HL-60 (cell line): ENCODE results near the gene TMEM190.

ENCODE experiments used
- DNase-seq, 2 experiments: peaks; one replicate each; pipeline ENCODE4 v3.0.0-alpha.2; 2010 to 2020; ENCODE audit warnings: low read depth in 1 of 2, low spot score in 1 of 2
- H3K27ac ChIP-seq: fragments of 250-450 bp; sonication (Bioruptor Pico); replicated peaks from 2 replicates; pipeline ENCODE4 v1.5.1; 2020; ENCODE audit warnings: mild to moderate bottlenecking, moderate library complexity
- H3K27me3 ChIP-seq: fragments of 250-450 bp; sonication (Bioruptor Pico); 2 replicates; pipeline ENCODE4 v1.5.1; 2021; ENCODE audit warnings: mild to moderate bottlenecking, moderate library complexity; ENCODE audit not compliant: insufficient read depth, poor library complexity, severe bottlenecking
- H3K4me3 ChIP-seq: replicated peaks from 2 replicates; pipeline ENCODE4 v1.5.1; 2011; ENCODE audit warnings: mild to moderate bottlenecking, control low read depth, low read length; ENCODE audit not compliant: insufficient read depth
- GABPA ChIP-seq: IDR thresholded peaks from 2 replicates; pipeline ENCODE4 v1.6.1; 2012; ENCODE audit warnings: low read depth
- POLR2AphosphoS5 ChIP-seq: IDR thresholded peaks from 2 replicates; pipeline ENCODE4 v1.6.1; 2012; ENCODE audit warnings: low read depth
- SPI1 ChIP-seq: IDR thresholded peaks from 2 replicates; pipeline ENCODE4 v1.6.1; 2012; ENCODE audit warnings: low read depth, mild to moderate bottlenecking, borderline replicate concordance
- TF ChIP-seq, protein P1 (sequence below): IDR thresholded peaks from 2 replicates; pipeline ENCODE4 v1.6.1; 2012; ENCODE audit warnings: low read depth; ENCODE audit not compliant: insufficient replicate concordance
- TF ChIP-seq, protein P2 (sequence below): IDR thresholded peaks from one replicate; pipeline ENCODE4 v1.5.1; 2011; ENCODE audit warnings: low read length, control low read depth, inconsistent platforms; ENCODE audit not compliant: insufficient read depth

Gene TMEM190

DNA sequence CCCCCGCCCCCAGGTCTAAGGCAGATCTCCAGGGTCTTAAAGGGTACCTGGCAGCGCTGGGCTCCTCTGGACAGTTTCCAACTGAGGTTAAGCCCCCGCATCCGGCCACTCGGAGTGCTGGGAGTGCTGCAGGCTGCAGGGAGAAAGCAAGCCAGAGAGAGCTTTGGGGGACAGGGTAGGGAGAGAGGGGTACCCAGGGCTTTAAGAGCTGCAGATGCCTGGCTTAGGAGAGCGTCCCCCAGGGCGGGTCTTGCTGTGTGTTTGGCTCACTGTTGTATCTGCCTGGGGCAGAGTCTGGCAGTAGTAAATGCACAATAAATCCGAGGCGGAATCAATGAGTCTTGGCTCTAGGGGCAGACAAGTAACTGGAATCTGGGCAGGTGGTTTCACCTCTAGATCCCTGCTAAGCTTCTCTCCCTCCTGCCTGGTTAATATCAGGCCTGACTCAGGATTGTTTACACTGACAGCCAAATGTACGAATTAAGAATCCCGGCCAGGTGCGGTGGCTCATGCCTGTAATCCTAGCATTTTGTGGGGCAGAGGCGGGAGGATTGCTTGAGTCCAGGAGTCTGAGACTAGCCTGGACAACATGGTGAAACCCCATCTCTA, 21.3 kb upstream of the TMEM190 start:
- Histone ChIP-seq H3K27ac (no peak overlapping the region), H3K4me3 (no peak overlapping the region), H3K27me3 (peaks cover 23% of the 10 kb centered on the region)
- TF ChIP-seq, protein P1, sequence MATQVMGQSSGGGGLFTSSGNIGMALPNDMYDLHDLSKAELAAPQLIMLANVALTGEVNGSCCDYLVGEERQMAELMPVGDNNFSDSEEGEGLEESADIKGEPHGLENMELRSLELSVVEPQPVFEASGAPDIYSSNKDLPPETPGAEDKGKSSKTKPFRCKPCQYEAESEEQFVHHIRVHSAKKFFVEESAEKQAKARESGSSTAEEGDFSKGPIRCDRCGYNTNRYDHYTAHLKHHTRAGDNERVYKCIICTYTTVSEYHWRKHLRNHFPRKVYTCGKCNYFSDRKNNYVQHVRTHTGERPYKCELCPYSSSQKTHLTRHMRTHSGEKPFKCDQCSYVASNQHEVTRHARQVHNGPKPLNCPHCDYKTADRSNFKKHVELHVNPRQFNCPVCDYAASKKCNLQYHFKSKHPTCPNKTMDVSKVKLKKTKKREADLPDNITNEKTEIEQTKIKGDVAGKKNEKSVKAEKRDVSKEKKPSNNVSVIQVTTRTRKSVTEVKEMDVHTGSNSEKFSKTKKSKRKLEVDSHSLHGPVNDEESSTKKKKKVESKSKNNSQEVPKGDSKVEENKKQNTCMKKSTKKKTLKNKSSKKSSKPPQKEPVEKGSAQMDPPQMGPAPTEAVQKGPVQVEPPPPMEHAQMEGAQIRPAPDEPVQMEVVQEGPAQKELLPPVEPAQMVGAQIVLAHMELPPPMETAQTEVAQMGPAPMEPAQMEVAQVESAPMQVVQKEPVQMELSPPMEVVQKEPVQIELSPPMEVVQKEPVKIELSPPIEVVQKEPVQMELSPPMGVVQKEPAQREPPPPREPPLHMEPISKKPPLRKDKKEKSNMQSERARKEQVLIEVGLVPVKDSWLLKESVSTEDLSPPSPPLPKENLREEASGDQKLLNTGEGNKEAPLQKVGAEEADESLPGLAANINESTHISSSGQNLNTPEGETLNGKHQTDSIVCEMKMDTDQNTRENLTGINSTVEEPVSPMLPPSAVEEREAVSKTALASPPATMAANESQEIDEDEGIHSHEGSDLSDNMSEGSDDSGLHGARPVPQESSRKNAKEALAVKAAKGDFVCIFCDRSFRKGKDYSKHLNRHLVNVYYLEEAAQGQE: no peak
- TF ChIP-seq, protein P2, sequence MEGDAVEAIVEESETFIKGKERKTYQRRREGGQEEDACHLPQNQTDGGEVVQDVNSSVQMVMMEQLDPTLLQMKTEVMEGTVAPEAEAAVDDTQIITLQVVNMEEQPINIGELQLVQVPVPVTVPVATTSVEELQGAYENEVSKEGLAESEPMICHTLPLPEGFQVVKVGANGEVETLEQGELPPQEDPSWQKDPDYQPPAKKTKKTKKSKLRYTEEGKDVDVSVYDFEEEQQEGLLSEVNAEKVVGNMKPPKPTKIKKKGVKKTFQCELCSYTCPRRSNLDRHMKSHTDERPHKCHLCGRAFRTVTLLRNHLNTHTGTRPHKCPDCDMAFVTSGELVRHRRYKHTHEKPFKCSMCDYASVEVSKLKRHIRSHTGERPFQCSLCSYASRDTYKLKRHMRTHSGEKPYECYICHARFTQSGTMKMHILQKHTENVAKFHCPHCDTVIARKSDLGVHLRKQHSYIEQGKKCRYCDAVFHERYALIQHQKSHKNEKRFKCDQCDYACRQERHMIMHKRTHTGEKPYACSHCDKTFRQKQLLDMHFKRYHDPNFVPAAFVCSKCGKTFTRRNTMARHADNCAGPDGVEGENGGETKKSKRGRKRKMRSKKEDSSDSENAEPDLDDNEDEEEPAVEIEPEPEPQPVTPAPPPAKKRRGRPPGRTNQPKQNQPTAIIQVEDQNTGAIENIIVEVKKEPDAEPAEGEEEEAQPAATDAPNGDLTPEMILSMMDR: no peak
- no peak for TF ChIP-seq GABPA
- TF ChIP-seq POLR2AphosphoS5: no peak
- TF ChIP-seq SPI1: no peak
- DNase-seq: no peak

DNA sequence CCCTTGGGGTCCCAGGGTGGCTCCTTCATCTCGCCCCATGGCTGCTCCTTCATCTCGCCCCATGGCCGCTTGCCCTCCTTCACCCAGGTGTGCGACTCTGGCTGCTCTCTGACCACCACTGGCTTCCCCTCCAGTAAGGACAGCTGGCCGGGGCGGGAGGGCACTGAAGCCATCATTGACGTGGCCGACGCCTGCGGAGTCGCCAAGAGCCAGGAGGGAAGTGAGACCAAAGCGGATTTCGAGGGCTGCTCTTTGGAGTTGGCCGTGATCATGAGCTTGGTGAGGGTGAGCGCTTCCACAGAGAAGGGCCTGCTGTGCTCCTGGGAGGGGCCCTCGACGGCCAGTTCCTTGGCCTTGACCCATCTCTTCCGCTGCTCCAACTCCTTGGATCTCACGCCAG, 18.1 kb upstream of the TMEM190 start:
- H3K27me3 ChIP-seq: peaks cover 10% of the 10 kb centered on the region
- TF ChIP-seq, protein P2: no peak
- TF ChIP-seq POLR2AphosphoS5: no peak
- no peak for TF ChIP-seq GABPA
- no peak for TF ChIP-seq SPI1
- TF ChIP-seq, protein P1: no peak
- no peak overlapping the region for H3K4me3 ChIP-seq
- no peak for DNase-seq
- no peak overlapping the region for H3K27ac ChIP-seq

DNA sequence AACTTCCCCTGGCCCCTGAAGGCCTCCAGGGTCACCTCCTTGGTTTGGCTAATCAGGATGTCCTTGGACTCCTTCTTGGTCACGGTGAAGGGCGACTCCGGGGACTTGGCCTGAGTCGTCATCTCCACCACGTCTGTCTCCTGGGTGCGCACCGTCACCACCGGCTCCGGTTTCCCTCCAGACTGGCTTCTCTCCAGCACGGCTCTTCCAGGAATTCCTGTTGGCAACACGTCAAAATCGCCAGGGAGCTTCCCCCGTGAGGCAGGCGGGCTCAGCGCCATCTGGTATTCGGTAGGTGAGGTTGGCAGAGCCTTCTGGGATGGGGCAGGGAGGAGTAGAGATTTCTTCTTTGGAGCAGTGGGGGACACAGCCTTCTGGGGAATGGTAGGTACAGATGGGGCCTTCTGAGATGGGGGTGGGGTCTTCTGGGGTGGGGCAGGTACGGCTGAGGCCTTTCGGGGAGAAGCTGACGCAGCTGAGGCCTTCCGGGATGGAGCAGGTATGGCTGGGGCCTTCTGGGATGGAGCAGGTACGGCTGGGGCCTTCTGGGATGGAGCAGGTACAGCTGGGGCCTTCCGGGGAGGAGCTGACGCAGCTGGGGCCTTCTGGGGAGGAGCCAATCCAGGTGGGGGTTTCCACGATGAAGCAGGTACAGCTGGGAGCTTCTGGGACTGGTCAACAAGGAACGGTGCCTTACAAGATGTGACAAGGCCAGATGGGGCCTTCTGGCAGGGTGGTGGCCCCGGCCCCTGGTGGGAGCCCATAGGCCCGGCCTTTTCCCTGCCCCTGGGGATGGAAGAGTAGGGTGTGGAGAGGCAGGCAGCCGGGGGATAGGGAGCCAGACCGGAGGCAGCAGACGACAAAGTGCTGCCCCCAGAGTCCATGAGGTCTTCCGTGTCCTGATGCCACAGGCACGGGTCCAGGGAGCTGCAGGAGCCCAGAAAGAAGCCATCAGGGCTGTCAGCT, 17.4 kb upstream of the TMEM190 start:
- no peak for TF ChIP-seq SPI1
- TF ChIP-seq POLR2AphosphoS5: no peak
- TF ChIP-seq, protein P2: no peak
- no peak for TF ChIP-seq GABPA
- TF ChIP-seq, protein P1: no peak
- peaks cover 4% of the 10 kb centered on the region for H3K27me3 ChIP-seq
- H3K4me3 ChIP-seq: no peak overlapping the region
- H3K27ac ChIP-seq: no peak overlapping the region
- no peak for DNase-seq
